Subcutaneous abdominal adipose tissue (tissue), 5 donors: ENCODE data around the gene GAS6.

Experiments
- H3K27ac ChIP-seq: one replicate; pipeline ENCODE4 v1.7.0; 2013; ENCODE audit warnings: low read depth, mild to moderate bottlenecking, inconsistent platforms, low read length, moderate library complexity
- H3K27me3 ChIP-seq, 5 donors: one replicate each; pipeline ENCODE4 v1.7.0; 2013; ENCODE audit warnings: low read length in 5 of 5, inconsistent platforms in 1 of 5; ENCODE audit not compliant: control insufficient read depth in 5 of 5, insufficient read depth in 4 of 5
- H3K36me3 ChIP-seq, 5 donors: one replicate each; pipeline ENCODE4 v1.7.0; 2013; ENCODE audit warnings: low read length in 5 of 5; ENCODE audit not compliant: control insufficient read depth in 5 of 5, insufficient read depth in 5 of 5
- H3K4me1 ChIP-seq, 5 donors: one replicate each; pipeline ENCODE4 v1.7.0; 2013; ENCODE audit warnings: low read length in 5 of 5, mild to moderate bottlenecking in 3 of 5, moderate library complexity in 1 of 5; ENCODE audit not compliant: control insufficient read depth in 5 of 5, insufficient read depth in 5 of 5
- H3K4me3 ChIP-seq, 5 donors: one replicate each; pipeline ENCODE4 v1.7.0; 2013; ENCODE audit warnings: low read length in 5 of 5, low read depth in 1 of 5
- H3K9ac ChIP-seq, 5 donors: one replicate each; pipeline ENCODE4 v1.7.0; 2013; ENCODE audit warnings: low read length in 5 of 5, mild to moderate bottlenecking in 4 of 5, moderate library complexity in 3 of 5
- H3K9me3 ChIP-seq, 5 donors: one replicate each; pipeline ENCODE4 v1.7.0; 2013; ENCODE audit warnings: low read length in 5 of 5; ENCODE audit not compliant: control insufficient read depth in 5 of 5
- donor health status: healthy.
- donor health status: healthy.
- donor health status: healthy.
- donor health status: healthy.
- donor health status: healthy.

Gene GAS6

GRCh38 chr13:113782472-113782871 is 81.4 kb downstream of the GAS6 start:
- Histone ChIP-seq H3K4me1 (no peaks in the 10 kb centered on the region), H3K9ac (no peak overlapping the region)

DNA sequence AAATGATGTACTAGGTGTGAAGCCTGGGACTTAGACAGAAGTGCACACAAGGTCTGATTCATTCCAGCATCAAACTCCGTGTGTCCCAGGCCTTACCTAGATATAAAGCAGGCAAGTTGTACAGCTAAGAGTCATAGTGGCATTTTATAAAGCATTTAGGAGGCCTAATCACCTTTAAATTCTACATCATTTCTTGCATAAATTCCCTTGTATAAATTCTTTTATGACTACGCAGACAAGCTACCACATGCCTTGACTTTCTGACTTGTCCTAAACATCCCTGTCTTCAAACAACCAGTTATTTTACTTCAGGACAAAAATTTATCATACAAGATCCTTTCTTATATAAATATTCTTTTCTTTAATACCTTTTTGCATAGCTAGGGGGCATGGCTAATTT is 82.3 kb downstream of the GAS6 start:
- no peak overlapping the region for H3K9ac ChIP-seq
- H3K27me3 ChIP-seq: peaks cover 5 to 17% (median 14%) of the 10 kb centered on the region in 5 donors
- peaks cover 0 to 8% (median 0%) of the 10 kb centered on the region in 5 donors for H3K36me3 ChIP-seq
- H3K9me3 ChIP-seq: no peaks in the 10 kb centered on the region
- no peaks in the 10 kb centered on the region for H3K4me1 ChIP-seq
- H3K4me3 ChIP-seq: no peak overlapping the region
- H3K27ac ChIP-seq: no peak overlapping the region

More at GRCh38 chr13:113782472-113782871, 81.4 kb downstream of the GAS6 start:
- Histone ChIP-seq H3K27me3 (peaks cover 0 to 10% (median 5%) of the 10 kb centered on the region in 5 donors), H3K4me3 (no peak overlapping the region), H3K36me3 (peaks cover 0 to 8% (median 0%) of the 10 kb centered on the region in 5 donors), H3K27ac (no peak overlapping the region), H3K9me3 (no peaks in the 10 kb centered on the region)

- H3K4me1 ChIP-seq: peaks cover 0 to 8% (median 0%) of the 10 kb centered on the region in 5 donors
- H3K27me3 ChIP-seq: peaks cover 10 to 19% (median 14%) of the 10 kb centered on the region in 5 donors
- peaks cover 0 to 2% (median 0%) of the 10 kb centered on the region in 5 donors for H3K36me3 ChIP-seq
- no peak overlapping the region for H3K4me3 ChIP-seq
- no peak overlapping the region for H3K27ac ChIP-seq
- peaks cover 0 to 2% (median 0%) of the 10 kb centered on the region in 5 donors for H3K9me3 ChIP-seq
- no peak overlapping the region for H3K9ac ChIP-seq
These were observed 86.3 kb downstream of the GAS6 start for GRCh38 chr13:113777311-113778260.

- peaks cover 0 to 8% (median 0%) of the 10 kb centered on the region in 5 donors for H3K4me1 ChIP-seq
- peaks cover 10 to 19% (median 14%) of the 10 kb centered on the region in 5 donors for H3K27me3 ChIP-seq
- peaks cover 0 to 2% (median 0%) of the 10 kb centered on the region in 5 donors for H3K36me3 ChIP-seq
- H3K4me3 ChIP-seq: no peak overlapping the region
- H3K27ac ChIP-seq: no peak overlapping the region
- no peak overlapping the region for H3K9ac ChIP-seq
- H3K9me3 ChIP-seq: peaks cover 0 to 6% (median 0%) of the 10 kb centered on the region in 5 donors
These were observed 87.4 kb downstream of the GAS6 start for GRCh38 chr13:113776231-113777125.

DNA sequence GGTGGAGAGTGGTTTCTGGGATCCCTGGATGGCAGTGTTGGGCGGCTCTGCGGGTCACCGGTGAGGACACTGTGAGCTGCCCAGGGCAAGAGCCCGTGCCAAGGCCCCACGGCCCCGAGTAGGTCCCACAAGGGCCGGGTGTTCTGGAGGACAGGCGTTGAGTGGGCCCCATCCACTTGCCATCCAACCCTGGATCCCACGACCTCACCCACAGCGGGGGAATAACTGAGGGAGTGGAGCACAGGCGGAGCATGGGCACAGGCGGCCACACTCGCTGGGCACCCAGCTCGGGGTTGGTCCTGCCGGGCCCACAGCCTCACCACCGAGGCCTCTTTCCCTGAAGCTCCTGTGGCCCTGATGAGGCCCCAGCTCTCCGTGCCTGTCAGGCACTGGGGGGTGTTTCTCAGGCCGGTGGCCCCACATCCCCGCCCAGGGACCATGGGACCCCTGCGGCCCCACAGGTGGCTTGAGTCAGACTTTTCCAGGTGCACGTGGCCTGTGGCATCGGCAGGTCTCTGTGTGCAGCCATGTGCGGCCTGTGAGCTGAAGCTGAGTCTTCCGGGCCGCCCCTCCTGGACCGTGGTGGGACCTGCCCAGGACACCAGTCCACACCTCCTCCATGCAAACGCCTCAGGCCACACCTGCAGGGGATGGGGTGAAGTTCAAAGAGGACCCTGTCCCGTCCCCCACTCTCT is 88.3 kb downstream of the GAS6 start:
- no peak overlapping the region for H3K4me3 ChIP-seq
- no peak overlapping the region for H3K9ac ChIP-seq
- peaks cover 0 to 8% (median 0%) of the 10 kb centered on the region in 5 donors for H3K4me1 ChIP-seq
- H3K27me3 ChIP-seq: peaks cover 10 to 19% (median 14%) of the 10 kb centered on the region in 5 donors
- no peak overlapping the region for H3K27ac ChIP-seq
- peaks cover 0 to 4% (median 2%) of the 10 kb centered on the region in 5 donors for H3K36me3 ChIP-seq
- peaks cover 0 to 8% (median 0%) of the 10 kb centered on the region in 5 donors for H3K9me3 ChIP-seq

DNA sequence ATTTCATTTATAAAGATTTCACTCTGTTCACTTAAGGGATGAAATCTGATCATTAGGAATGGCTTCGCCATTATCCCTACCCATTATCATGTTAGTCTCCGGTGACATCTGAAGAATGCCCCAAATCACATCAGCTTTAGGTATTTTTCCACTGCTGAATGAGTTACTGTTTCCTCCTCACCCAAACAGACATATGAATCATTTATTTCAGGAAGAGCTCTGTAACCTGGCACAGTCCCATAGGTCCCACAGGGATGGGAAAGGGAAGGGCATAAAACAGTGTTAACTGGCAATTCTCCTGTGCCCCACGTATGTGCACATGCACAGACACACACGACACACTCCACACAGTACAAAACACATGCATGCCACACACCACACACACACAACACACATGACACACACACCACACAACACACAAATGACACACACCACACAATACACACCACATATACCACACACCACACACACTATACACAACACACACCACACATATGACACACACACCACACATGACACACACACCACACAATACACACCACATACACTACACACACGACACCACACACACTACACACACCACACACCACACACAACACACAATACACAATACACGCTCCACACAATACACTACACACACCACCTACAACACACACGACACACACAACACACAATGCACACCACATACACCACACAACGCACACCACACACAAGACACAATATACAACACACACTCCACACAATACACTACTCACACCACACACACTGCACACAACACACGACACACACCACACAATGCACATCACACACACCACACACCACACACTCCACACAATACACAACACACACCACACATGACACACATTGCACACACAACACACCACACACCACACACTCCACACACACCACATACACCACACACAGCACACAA is 89.4 kb downstream of the GAS6 start:
- H3K27me3 ChIP-seq: peaks cover 10 to 19% (median 14%) of the 10 kb centered on the region in 5 donors
- peaks cover 0 to 8% (median 0%) of the 10 kb centered on the region in 5 donors for H3K9me3 ChIP-seq
- no peak overlapping the region for H3K9ac ChIP-seq
- no peak overlapping the region for H3K4me3 ChIP-seq
- H3K4me1 ChIP-seq: peaks cover 0 to 8% (median 0%) of the 10 kb centered on the region in 5 donors
- peaks cover 0 to 14% (median 3%) of the 10 kb centered on the region in 5 donors for H3K36me3 ChIP-seq
- H3K27ac ChIP-seq: no peak overlapping the region

GRCh38 chr13:113771709-113772331 is 92.1 kb downstream of the GAS6 start:
- Histone ChIP-seq H3K9ac (no peak overlapping the region), H3K36me3 (peaks cover 0 to 25% (median 4%) of the 10 kb centered on the region in 5 donors), H3K27ac (no peak overlapping the region), H3K27me3 (peaks cover 2 to 8% (median 6%) of the 10 kb centered on the region in 5 donors), H3K4me3 (no peak overlapping the region), H3K9me3 (peaks cover 0 to 8% (median 0%) of the 10 kb centered on the region in 5 donors), H3K4me1 (peaks cover 0 to 8% (median 2%) of the 10 kb centered on the region in 5 donors)

- Histone ChIP-seq H3K9ac (no peak overlapping the region), H3K9me3 (peaks cover 0 to 8% (median 0%) of the 10 kb centered on the region in 5 donors), H3K36me3 (peaks cover 0 to 25% (median 4%) of the 10 kb centered on the region in 5 donors), H3K27me3 (peaks cover 0 to 4% (median under 1%) of the 10 kb centered on the region in 5 donors), H3K4me3 (no peak overlapping the region), H3K4me1 (peaks cover 0 to 8% (median 2%) of the 10 kb centered on the region in 5 donors), H3K27ac (no peak overlapping the region)
These were observed 92.9 kb downstream of the GAS6 start for GRCh38 chr13:113770937-113771336.
